ENCODE data around the gene TTC34.
"Not testable (repeated sequence)": the region's sequence is repeated elsewhere in the genome, so short reads cannot be mapped to it uniquely, and the experiment has no call there.

Gene TTC34

GRCh38 chr1:2810899-2811532 is 9.5 kb upstream of the TTC34 start:
- no peak for DNase-seq

- DNase-seq, result no peak
Measured at GRCh38 chr1:2810281-2810680, 8.8 kb upstream of the TTC34 start.

GRCh38 chr1:2809656-2810055 is 8.2 kb upstream of the TTC34 start:
- DNase-seq, result no peak

- no peak for DNase-seq
Measured at GRCh38 chr1:2808831-2809605, 7.5 kb upstream of the TTC34 start.

GRCh38 chr1:2808386-2808705 is 6.9 kb upstream of the TTC34 start:
- no peak for DNase-seq

- no peak for DNase-seq
Measured at GRCh38 chr1:2807678-2808385, 6.3 kb upstream of the TTC34 start.

- no peak for DNase-seq
Measured at GRCh38 chr1:2807036-2807435, 5.5 kb upstream of the TTC34 start.

GRCh38 chr1:2806591-2806990 is 5.1 kb upstream of the TTC34 start:
- no peak for DNase-seq

GRCh38 chr1:2805801-2806430 is 4.4 kb upstream of the TTC34 start:
- no peak for DNase-seq

GRCh38 chr1:2804628-2805351 is 3.3 kb upstream of the TTC34 start:
- no peak for DNase-seq

- DNase-seq, result no peak
Measured at GRCh38 chr1:2803931-2804627, 2.6 kb upstream of the TTC34 start.

- DNase-seq, result no peak
Measured at GRCh38 chr1:2803086-2803930, 1.8 kb upstream of the TTC34 start.

GRCh38 chr1:2802421-2802961 is 998 bp upstream of the TTC34 start:
- DNase-seq, result no peak

- DNase-seq, result no peak
Measured at GRCh38 chr1:2801046-2801445, 447 bp downstream of the TTC34 start.

- no peak for DNase-seq
Measured at GRCh38 chr1:2800664-2801045, 838 bp downstream of the TTC34 start.

- no peak for DNase-seq
Measured at GRCh38 chr1:2799811-2800663, 1.5 kb downstream of the TTC34 start.

GRCh38 chr1:2798958-2799357 is 2.5 kb downstream of the TTC34 start:
- not testable (repeated sequence) for DNase-seq

GRCh38 chr1:2797741-2798016 is 3.8 kb downstream of the TTC34 start:
- no peak for DNase-seq

- DNase-seq, result no peak
Measured at GRCh38 chr1:2796890-2797740, 4.4 kb downstream of the TTC34 start.
